CD4-positive, alpha-beta T cell treated with Interleukin-10 for 1 hour (primary cell): ENCODE data around the gene COA8.

Experiments used
- DNase-seq: peaks from one replicate; pipeline ENCODE4 v3.0.0-alpha.2; 2020

COA8 gene

DNA sequence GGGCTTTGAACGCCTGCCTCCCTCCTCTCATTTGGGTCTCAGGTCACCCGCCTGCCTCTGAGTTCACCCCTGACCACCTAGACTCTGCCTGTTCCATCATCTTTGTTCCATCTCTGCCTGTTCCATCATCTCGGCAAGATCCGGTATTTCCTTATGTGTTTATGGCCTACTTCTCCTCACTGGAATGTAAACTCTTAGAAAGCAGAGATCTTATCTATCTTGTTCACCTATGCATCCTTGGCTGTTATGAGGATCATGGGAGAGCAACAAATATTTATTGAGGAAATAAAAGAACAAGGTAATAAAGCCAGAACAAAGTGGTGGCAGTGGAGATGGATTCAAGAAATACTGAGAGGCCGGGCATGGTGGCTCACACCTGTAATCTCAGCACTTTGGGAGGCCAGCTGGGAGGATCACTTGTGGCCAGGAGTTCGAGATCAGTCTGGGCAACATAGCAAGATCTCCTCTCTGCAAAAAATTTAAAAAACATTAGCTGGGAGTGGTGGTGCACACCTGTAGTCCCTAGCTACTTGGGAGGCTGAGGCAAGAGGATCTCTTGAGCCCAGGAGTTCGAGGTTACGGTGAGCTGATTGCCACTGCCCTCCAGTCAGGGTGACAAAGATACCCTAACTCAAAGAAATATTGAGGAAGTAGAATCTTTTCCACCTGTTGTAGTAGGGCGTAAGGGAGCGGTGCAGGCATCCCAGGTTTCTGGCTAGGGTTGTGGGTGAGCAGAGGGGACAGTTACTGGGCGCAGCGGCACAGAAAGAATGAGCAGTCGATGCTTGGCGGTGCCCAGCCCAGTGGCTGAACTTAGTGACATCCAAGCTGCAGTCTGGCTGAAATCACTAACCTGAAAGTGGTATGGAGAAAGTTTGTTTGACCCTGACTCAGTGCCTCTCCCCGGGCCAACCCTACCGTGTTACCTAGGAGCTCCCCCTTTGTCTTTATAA, 64.6 kb downstream of the COA8 start:
- DNase-seq = no peak

DNA sequence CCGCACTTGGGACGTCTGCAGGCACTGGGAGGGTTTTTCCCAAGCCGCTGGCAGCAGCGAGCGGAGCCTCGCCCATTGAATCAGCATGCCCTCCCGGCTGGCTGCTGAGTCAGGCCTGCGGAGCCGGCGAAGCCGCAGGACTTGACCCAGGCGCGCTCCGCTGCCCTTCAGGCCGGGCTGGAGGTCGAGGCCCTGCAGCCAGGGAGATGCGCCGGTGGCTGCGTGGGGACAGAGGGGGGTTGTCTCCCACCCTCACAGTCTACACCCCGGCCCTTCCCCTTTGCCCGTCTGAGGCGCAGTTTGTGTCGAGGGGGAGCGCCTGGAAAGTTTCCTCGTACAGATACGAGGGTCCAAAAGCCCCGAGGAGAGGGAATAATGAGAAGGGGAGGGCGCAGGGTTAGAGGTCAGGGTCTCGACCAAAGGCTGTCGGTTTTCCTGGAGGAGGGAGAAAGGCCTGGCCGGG, 65.5 kb downstream of the COA8 start:
- DNase-seq = peak; percentile 24

DNA sequence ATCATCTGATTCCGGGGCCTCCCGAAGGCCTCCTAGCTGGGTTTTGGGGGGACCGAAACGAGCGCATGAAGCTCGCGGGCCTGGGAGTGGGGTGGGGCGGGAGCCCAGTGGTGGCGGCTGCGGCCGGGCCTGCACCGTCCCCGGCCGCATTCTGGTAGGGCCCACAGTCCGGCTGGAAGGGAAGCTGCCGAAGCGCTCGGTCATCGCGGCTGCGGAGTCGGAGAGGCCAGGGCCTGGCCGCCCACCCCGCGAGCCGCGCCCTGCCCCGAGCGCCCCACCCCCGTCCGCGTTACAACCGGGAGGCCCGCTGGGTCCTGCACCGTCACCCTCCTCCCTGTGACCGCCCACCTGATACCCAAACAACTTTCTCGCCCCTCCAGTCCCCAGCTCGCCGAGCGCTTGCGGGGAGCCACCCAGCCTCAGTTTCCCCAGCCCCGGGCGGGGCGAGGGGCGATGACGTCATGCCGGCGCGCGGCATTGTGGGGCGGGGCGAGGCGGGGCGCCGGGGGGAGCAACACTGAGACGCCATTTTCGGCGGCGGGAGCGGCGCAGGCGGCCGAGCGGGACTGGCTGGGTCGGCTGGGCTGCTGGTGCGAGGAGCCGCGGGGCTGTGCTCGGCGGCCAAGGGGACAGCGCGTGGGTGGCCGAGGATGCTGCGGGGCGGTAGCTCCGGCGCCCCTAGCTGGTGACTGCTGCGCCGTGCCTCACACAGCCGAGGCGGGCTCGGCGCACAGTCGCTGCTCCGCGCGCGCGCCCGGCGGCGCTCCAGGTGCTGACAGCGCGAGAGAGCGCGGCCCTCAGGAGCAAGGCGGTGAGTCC, 66.1 kb downstream of the COA8 start, which contains the start of gene KLC1:
TSS of gene KLC1 (plus strand) at position 528 of the 819 bp plus-strand sequence. CDS start 25,354 bp downstream, outside the sequence.
- DNase-seq = peak; percentile 85

DNA sequence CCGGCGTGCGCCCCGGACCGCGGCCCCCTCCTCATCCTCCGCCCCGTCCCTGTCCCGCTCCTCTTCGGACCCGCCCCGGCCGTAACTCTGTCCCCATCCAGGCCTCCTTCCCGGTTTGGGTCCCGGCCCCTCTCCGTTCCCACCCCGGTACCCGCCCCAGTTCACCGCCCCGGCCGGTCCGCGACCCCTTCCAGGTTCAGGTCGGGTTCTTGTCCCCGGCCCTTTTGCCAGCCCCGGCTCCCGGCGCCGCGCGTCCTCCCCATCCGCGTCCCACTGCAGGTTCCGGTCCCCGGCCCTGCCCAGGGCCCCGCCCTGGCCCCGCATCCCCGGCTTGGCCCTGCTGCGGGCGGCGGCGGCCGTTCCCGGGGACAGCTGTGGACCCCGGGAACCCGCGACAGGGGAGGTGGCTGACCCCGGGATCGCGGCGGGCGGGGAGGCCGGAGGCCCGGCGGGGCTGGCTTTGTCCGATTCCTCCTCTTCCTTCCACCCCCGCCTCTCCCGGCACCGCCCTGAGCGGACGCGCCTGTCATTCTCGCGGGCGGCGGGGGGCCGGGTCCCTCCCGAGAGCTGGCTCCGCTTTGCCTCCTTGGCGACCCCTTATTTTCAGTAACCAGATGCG, 66.9 kb downstream of the COA8 start:
- peak; percentile 42 for DNase-seq

DNA sequence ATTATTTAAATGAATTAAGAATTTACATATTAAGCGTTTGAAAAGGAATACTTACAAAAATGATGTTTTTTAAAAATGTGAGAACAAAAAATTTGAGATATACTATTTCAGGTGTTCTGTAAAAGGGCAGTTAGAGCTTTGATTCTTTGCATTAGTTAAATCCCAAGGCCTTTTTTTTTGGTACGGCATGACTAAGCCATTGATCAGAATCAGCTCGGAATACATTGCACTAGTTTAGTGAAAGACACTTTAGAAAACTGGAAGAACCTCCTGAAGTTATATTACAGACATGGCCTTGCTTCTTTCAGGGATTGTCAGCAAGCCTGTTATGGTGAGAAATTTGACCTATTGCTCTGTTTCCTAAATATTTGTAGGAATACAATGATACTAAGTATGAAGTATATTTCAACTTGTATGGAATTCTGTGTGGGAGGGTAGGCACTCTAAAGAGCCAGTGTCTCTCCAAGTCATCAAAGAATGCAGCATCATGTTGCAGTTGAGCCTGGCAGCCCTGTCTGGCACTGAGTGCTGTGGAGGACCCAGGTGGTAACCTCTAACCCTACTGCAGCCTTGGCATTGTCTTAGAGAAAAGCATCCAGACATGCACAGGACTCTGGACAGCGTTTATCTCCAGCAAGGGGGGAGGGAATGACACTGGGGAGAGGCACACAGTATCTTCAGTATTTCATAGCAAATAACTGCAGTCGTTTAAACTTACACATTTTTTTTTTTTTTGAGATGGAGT, 67.8 kb downstream of the COA8 start:
- DNase-seq = no peak

DNA sequence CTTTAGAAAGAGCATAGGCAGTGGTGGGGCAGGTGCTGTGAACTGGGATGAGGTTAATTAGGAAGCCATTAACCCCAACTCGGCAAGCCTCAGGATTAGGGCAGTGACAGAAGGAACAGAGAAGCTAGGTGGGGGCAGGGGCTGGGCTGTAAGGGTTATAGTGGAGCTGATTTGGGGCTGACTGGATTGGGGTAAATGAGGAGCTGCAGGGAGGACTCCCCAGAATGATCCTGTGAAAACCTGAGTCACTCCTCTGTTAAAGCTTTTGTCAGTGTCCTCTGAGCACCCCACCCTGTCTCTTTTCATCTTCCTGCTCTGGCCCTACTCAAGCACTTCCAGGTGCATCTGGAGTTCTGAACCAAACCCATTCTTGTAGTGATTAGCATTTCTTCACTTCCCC, 70.6 kb downstream of the COA8 start:
- no peak for DNase-seq

DNA sequence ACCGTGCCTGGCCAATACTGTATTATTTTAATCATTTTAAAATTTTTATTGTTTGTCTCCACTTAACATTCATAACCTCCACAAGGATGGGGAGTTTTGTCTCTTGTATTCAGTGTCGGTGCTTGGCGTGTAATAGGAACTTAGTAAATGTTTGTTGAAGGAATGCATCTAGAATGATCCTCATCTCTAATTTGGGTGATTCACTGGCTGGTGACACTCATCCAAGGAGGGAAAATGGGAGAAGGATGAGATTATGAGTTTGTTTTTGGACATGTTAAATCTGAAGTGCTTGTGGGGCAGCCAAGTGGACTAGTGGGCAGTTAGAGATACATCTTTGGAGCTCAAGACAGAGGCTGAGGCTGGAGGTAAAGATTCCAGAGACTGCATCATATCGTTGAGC, 71.4 kb downstream of the COA8 start:
- no peak for DNase-seq

DNA sequence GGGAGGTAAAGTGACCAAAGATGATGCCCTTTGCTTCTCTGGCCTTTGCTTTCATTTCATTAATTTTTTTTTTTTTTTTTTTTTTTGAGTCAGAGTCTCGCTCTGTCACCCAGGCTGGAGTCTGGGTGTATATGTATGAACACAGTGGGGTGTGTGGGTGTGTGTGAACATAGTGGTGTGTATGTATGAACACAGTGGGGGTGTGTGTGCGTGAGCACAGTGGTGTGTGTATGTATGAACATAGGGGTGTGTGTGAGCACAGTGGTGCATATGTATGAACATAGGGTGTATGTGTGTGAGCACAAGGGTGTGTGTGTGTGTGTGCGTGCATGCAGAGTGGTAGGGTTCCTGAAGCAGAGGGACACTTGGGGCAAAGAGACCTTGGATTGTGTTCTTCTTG, 75.8 kb downstream of the COA8 start:
- no peak for DNase-seq
